K562 (cell line): ENCODE measurements around the gene AFF3. TPM values are rescaled to one million over a fixed set of nuclear protein-coding genes. Genes with fewer than 3 reads are reported as not detected.
"Not testable (repeated sequence)": the region's sequence is repeated elsewhere in the genome, so short reads cannot be mapped to it uniquely, and the experiment has no call there.

ENCODE experiments used
- ATAC-seq: fragments of 200-7000 bp; cut with Tn5 transposase; 3 replicates; pipeline ENCODE4 v1.9.1; 2020; ENCODE audit warnings: moderate library complexity
- BruUV-seq: library from RNA; stranded (reverse); fragments of 400-500 nt; replicated peaks from 2 replicates; lab custom pipeline; 2021; lab: Mats Ljungman, UMichigan
- CTCF ChIA-PET: fragments of 300-600 bp; formaldehyde crosslinking; extraction: SDS; loops from one replicate; lab custom pipeline; 2021; ENCODE audit warnings: low intra/inter-chr PET ratio; lab: Yijun Ruan, JAX
- POLR2A ChIA-PET: fragments of 300-600, 350-650 bp; sonication (Branson Sonifier 250); formaldehyde crosslinking; extraction: SDS; loops from one replicate; lab custom pipeline; 2021; ENCODE audit warnings: antibody characterized with exemption, inconsistent platforms; lab: Yijun Ruan, JAX
- DNase-seq, 4 experiments: peaks; one replicate each; pipeline versions ENCODE4 v3.0.0 to v3.0.0-alpha.2; 2011 to 2018; ENCODE audit warnings: low spot score in 3 of 4, mixed read lengths in 3 of 4; ENCODE audit errors: extremely low read depth in 1 of 4
- FAIRE-seq: peaks from 2 replicates; lab custom pipeline; 2011; peaks lifted over from hg19 to GRCh38; lab: Jason Lieb, UNC
- H2AFZ ChIP-seq: 2 replicates; pipeline ENCODE4 v1.6.0; 2011; ENCODE audit warnings: low read depth, low read length, control low read depth, inconsistent platforms
- H3K27ac ChIP-seq: fragments of 200-600 bp; 3 replicates; pipeline ENCODE4 v1.8.0; 2011; ENCODE audit warnings: low read depth, mild to moderate bottlenecking, control low read depth, inconsistent platforms, low read length, moderate library complexity, mixed read lengths; ENCODE audit errors: extremely low read depth
- H3K27me3 ChIP-seq, 2 experiments: fragments of 300-600 bp in 1 of 2; 2 replicates in 1 of 2; 3 replicates in 1 of 2; pipeline versions ENCODE4 v1.6.0 to v1.8.0; 2011; ENCODE audit warnings: inconsistent platforms in 2 of 2, low read length in 2 of 2, mild to moderate bottlenecking in 1 of 2, mixed read lengths in 1 of 2, moderate library complexity in 1 of 2; ENCODE audit not compliant: control insufficient read depth in 2 of 2, insufficient read depth in 2 of 2
- H3K36me3 ChIP-seq: fragments of 300-600 bp; 3 replicates; pipeline ENCODE4 v1.8.0; 2011; ENCODE audit warnings: mild to moderate bottlenecking, low read length, inconsistent platforms; ENCODE audit not compliant: control insufficient read depth, insufficient read depth
- H3K4me1 ChIP-seq, 2 experiments: fragments of 200-600 bp in 1 of 2; replicated peaks in 1 of 2; 2 replicates in 1 of 2; 3 replicates in 1 of 2; pipeline versions ENCODE4 v1.5.1 to v1.8.0; 2011; ENCODE audit warnings: inconsistent platforms in 2 of 2, low read length in 2 of 2, mild to moderate bottlenecking in 1 of 2, mixed read lengths in 1 of 2, moderate library complexity in 1 of 2; ENCODE audit not compliant: control insufficient read depth in 2 of 2, insufficient read depth in 2 of 2
- H3K4me2 ChIP-seq: 2 replicates; pipeline ENCODE4 v1.6.1; 2011; ENCODE audit warnings: low read length, control low read depth, inconsistent platforms, mixed read lengths; ENCODE audit not compliant: insufficient read depth
- H3K4me3 ChIP-seq: fragments of 200-600 bp; sonication (generic), shearing (Covaris generic); 2 replicates; pipeline ENCODE4 v1.5.1; 2016; ENCODE audit warnings: control low read depth, inconsistent platforms
- H3K79me2 ChIP-seq: fragments of 200-600 bp; 3 replicates; pipeline ENCODE4 v1.8.0; 2011; ENCODE audit warnings: low read length, inconsistent platforms; ENCODE audit not compliant: control insufficient read depth, insufficient read depth
- H3K9ac ChIP-seq, 2 experiments: 2 replicates each; pipeline versions ENCODE4 v1.6.0 to v1.6.1; 2011; ENCODE audit warnings: low read depth in 2 of 2, low read length in 2 of 2, control low read depth in 1 of 2, inconsistent platforms in 1 of 2, mild to moderate bottlenecking in 1 of 2, mixed read lengths in 1 of 2; ENCODE audit not compliant: insufficient read depth in 1 of 2
- H3K9me1 ChIP-seq: one replicate; pipeline ENCODE4 v1.6.0; 2011; ENCODE audit warnings: inconsistent platforms, mild to moderate bottlenecking, low read length, moderate library complexity; ENCODE audit not compliant: control insufficient read depth, insufficient read depth
- H3K9me3 ChIP-seq: replicated peaks from 2 replicates; pipeline ENCODE4 v1.5.1; 2011; ENCODE audit warnings: low read depth, low read length, inconsistent platforms; ENCODE audit not compliant: control insufficient read depth, insufficient read depth
- H4K20me1 ChIP-seq: replicated peaks from 2 replicates; pipeline ENCODE4 v1.6.1; 2011; ENCODE audit warnings: low read length, inconsistent platforms, mixed read lengths; ENCODE audit not compliant: control insufficient read depth, insufficient read depth
- FOSL1 ChIP-seq: fragments of 200-800 bp; sonication (Bioruptor generic); conservative IDR thresholded peaks from 2 replicates; pipeline ENCODE4 v1.6.1; 2016; ENCODE audit warnings: missing genetic modification characterization, missing compliant biosample characterization
- FOXA3 ChIP-seq, 2 experiments: fragments of 450-650 bp in 1 of 2; sonication (generic) in 1 of 2; formaldehyde crosslinking; IDR thresholded peaks in 1 of 2; conservative IDR thresholded peaks in 1 of 2; 2 replicates each; pipeline versions ENCODE4 v1.4.0 to v1.8.0; 2020 to 2022; ENCODE audit warnings: mild to moderate bottlenecking in 2 of 2, missing genetic modification reagents in 1 of 2
- SMARCE1 ChIP-seq: fragments of 450-650 bp; IDR thresholded peaks from 2 replicates; pipeline ENCODE4 v1.7.1; 2016; ENCODE audit warnings: mild to moderate bottlenecking
- WGBS: fragments of 100-300 bp; shearing (Covaris generic); methylation state at CpG from one replicate; pipeline ENCODE4 v1.1.6; 2016; ENCODE audit warnings: low coverage, mixed read lengths; ENCODE audit not compliant: insufficient coverage; ENCODE audit errors: missing lambda C conversion rate; 5-methylcytosine and 5-hydroxymethylcytosine counted together
- in situ Hi-C: fragments of 300-500 bp; cut with MboI; formaldehyde crosslinking; loops from 4 replicates; pipeline ENCODE4 v1.15.0; 2018; ENCODE audit warnings: inconsistent platforms, mixed read lengths
- intact Hi-C: fragments of 100-400 bp; cut with micrococcal nuclease; formaldehyde crosslinking; loops from 2 replicates; pipeline ENCODE4 v1.14.2; 2022
- polyA plus RNA-seq, 8 experiments: library from polyadenylated mRNA; depleted of rRNA in 4 of 8; stranded (reverse) in 5 of 8; unstranded in 3 of 8; fragments of >200 nt; fragmentation: Nextera tagmentation in 2 of 8; fragmentation: Illumina TruSeq in 1 of 8; extraction: Ambion mirVana in 2 of 8; extraction: Trizol in 1 of 8; gene quantifications; 2 replicates each; pipeline versions ENCODE4 v1.2.1 to v1.2.3, GENCODE V29; 2011 to 2014; ENCODE audit warnings: inconsistent platforms in 1 of 8, missing spikeins in 1 of 8
- total RNA-seq, 7 experiments: library from RNA; depleted of rRNA in 6 of 7; stranded (reverse); fragments of >200 nt in 6 of 7; fragmentation: Illumina TruSeq in 2 of 7; extraction: Trizol in 2 of 7; gene quantifications; 2 replicates each; pipeline versions ENCODE4 v1.2.1 to v1.2.3, GENCODE V29; 2011 to 2021; ENCODE audit warnings: low replicate concordance in 1 of 7
- TF ChIP-seq, protein P1 (sequence below), 2 experiments: fragments of 450-650 bp in 1 of 2; sonication (generic) in 1 of 2; formaldehyde crosslinking in 1 of 2; IDR thresholded peaks in 1 of 2; conservative IDR thresholded peaks in 1 of 2; 2 replicates each; pipeline versions ENCODE4 v1.6.1 to v1.8.1; 2016 to 2023; ENCODE audit warnings: mild to moderate bottlenecking in 2 of 2, moderate library complexity in 2 of 2, inconsistent platforms in 1 of 2, missing genetic modification reagents in 1 of 2
- TF ChIP-seq, protein P2 (sequence below): IDR thresholded peaks from 2 replicates; pipeline ENCODE4 v1.6.1; 2016; ENCODE audit warnings: missing genetic modification characterization, missing compliant biosample characterization

The AFF3 gene
- total and polyA plus RNA-seq, 9 of the 15 experiments (the other 6 are each of a cell fraction or from before 2014, with no cell fraction given), result 0.02 to 0.11 TPM; not detected in 7

DNA sequence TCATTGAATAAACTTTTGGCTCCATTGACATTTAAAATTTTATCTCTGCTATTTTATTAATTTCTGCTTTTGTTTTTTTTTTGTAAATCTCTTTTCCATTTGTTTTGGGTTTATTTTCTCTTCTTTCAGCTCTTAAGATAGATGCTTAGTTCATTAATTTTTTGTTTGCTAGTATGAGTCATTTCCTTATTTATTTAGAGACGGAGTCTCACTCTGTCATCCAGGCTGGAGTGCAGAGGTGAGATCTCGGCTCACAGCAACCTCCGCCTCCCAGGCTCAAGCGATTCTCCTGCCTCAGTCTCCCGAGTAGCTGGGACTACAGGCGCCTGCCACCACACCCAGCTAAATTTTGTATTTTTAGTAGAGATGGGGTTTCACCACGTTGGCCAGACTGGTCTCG lies 407.1 kb downstream of the AFF3 start:
- H3K36me3 ChIP-seq, H3K27me3 ChIP-seq, FAIRE-seq, H4K20me1 ChIP-seq, BruUV-seq, H3K9ac ChIP-seq, H3K27ac ChIP-seq, H2AFZ ChIP-seq, H3K4me1 ChIP-seq, in situ Hi-C loops, H3K9me1 ChIP-seq, H3K79me2 ChIP-seq, POLR2A ChIA-PET, DNase-seq, intact Hi-C loops, H3K4me2 ChIP-seq, ATAC-seq, H3K4me3 ChIP-seq, CTCF ChIA-PET, H3K9me3 ChIP-seq: not testable (repeated sequence)
- WGBS, result 11% methylated on average over 8 of the region's 8 CpGs
- TF ChIP-seq, protein P1, sequence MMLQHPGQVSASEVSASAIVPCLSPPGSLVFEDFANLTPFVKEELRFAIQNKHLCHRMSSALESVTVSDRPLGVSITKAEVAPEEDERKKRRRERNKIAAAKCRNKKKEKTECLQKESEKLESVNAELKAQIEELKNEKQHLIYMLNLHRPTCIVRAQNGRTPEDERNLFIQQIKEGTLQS (IDR thresholded peaks at IDR 0.05), result peak; percentile 45; the same call in 1 of the 2 replicates
- TF ChIP-seq, protein P1 (CRISPR knock-in tag; conservative IDR thresholded peaks at IDR 0.05), result not testable (repeated sequence)
- TF ChIP-seq, protein P2, sequence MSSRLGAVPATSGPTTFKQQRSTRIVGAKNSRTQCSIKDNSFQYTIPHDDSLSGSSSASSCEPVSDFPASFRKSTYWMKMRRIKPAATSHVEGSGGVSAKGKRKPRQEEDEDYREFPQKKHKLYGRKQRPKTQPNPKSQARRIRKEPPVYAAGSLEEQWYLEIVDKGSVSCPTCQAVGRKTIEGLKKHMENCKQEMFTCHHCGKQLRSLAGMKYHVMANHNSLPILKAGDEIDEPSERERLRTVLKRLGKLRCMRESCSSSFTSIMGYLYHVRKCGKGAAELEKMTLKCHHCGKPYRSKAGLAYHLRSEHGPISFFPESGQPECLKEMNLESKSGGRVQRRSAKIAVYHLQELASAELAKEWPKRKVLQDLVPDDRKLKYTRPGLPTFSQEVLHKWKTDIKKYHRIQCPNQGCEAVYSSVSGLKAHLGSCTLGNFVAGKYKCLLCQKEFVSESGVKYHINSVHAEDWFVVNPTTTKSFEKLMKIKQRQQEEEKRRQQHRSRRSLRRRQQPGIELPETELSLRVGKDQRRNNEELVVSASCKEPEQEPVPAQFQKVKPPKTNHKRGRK (tag), result peak; percentile 76
- TF ChIP-seq SMARCE1 (peak; percentile 53; the same call in 1 of the 2 replicates), FOXA3 (CRISPR knock-in tag; conservative IDR thresholded peaks at IDR 0.05 in 1 of 2, IDR thresholded peaks at IDR 0.05 in 1 of 2) (peak; percentile 70 to 71; a peak in 3 of 4 replicates), FOSL1 (tag) (peak; percentile 55)
